ENCODE measurements around the gene PAFAH2. TPM values are rescaled to one million over a fixed set of nuclear protein-coding genes. Genes with fewer than 3 reads are reported as not detected.

The PAFAH2 gene
- total and polyA plus RNA-seq, 2 of the 13 experiments (the other 11 are each of a cell fraction or from before 2014, with no cell fraction given): 6.9 to 9.4 TPM

DNA sequence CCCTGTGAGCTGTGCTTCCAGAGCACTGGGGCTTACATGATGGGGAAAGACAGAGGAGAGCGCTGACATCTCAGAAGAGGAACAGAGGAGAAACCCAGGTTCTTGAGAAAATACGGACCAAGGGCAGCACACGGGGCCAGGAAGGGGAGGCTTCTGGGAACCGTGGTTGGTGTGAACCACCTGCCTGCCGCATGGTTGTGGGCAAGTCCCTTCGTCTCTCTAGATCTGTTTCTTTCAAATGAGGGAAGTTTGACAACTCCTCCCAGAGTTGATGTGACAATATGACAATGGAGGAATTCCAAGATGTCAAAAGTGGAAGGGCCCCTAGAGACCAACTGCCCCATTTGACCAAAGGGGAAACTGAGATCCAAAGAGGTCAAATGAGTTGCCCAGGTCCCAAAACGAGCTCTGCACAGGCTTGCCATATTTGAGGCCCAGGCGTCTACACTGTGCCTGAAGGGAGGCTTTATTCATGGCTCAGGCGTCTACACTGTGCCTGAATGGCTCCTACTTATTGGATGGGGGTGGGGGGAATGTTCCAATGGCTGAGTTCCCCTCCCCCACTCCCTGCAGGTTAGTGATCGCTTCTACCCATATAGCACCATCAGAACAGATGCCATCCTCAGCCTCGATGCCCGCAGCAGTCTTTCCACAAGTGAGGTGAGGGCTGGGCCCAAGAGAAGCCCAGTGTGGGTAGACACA, 34.9 kb upstream of the PAFAH2 start:
- in situ Hi-C loops (cut with HindIII; ENCODE audit: extremely low pct_ligation_motif_present, low pct_unique_long_range_greater_than_20kb) (no loop called here), intact Hi-C loops (cut with micrococcal nuclease; ENCODE audit: unreplicated experiment) (no loop called here)
- ChIA-PET POLR2A (no interaction called here), CTCF (ENCODE audit: low intra/inter-chr PET ratio, low total read pairs) (no interaction called here)
- no peak overlapping the region for H2AFZ ChIP-seq (ENCODE audit: low read length)
- H3K4me1 ChIP-seq (ENCODE audit: insufficient read depth, low read length): peaks cover 55% of the 10 kb centered on the region
- ATAC-seq (no peak), FAIRE-seq (no peak), DNase-seq (ENCODE audit: low spot score) (no peak)
- H3K79me2 ChIP-seq (ENCODE audit: insufficient read depth, low read length): no peaks in the 10 kb centered on the region
- peaks cover 0 to 27% of the 10 kb centered on the region in 2 experiments; a peak in 4 of 5 replicates for H3K27me3 ChIP-seq (ENCODE audit: control insufficient read depth in 1 of 2, insufficient read depth in 2 of 2, low read length in 2 of 2)
- no peaks in the 10 kb centered on the region for H4K20me1 ChIP-seq (ENCODE audit: insufficient read depth, low read length)
- H3K9ac ChIP-seq (ENCODE audit: insufficient read depth, low read depth, low read length): no peak overlapping the region
- H3K4me3 ChIP-seq (replicated peaks in 1 of 3; ENCODE audit: insufficient read depth in 1 of 3, low read depth in 2 of 3, low read length in 3 of 3): no peak overlapping the region
- WGBS (ENCODE audit: low lambda C conversion rate): 37% methylated on average over 11 of the region's 12 CpGs
- H3K9me3 ChIP-seq (ENCODE audit: low read length): no peaks in the 10 kb centered on the region
- no peak overlapping the region for H3K4me2 ChIP-seq (ENCODE audit: low read depth, low read length)
- BruUV-seq (replicated peaks): no TSS peak
- H3K27ac ChIP-seq (ENCODE audit: extremely low read length, insufficient read depth, low read length): no peak overlapping the region
- TF ChIP-seq NFATC3 (CRISPR knock-in tag; IDR thresholded peaks at IDR 0.05) (no peak), ETV6 (CRISPR knock-in tag; conservative IDR thresholded peaks at IDR 0.05) (no peak), ESRRA (CRISPR knock-in tag; IDR thresholded peaks at IDR 0.05; ENCODE audit: low read depth) (no peak), ZNF337 (CRISPR knock-in tag; IDR thresholded peaks at IDR 0.05; ENCODE audit: borderline replicate concordance, low read depth) (no peak), RFX3 (CRISPR knock-in tag; IDR thresholded peaks at IDR 0.05) (no peak), SALL2 (CRISPR knock-in tag; IDR thresholded peaks at IDR 0.05) (no peak), MZF1 (CRISPR knock-in tag; IDR thresholded peaks at IDR 0.05; ENCODE audit: borderline replicate concordance) (no peak), STAT5B (CRISPR knock-in tag; IDR thresholded peaks at IDR 0.05) (no peak), ZNF772 (CRISPR knock-in tag; IDR thresholded peaks at IDR 0.05) (no peak)
- TF ChIP-seq, protein P1, sequence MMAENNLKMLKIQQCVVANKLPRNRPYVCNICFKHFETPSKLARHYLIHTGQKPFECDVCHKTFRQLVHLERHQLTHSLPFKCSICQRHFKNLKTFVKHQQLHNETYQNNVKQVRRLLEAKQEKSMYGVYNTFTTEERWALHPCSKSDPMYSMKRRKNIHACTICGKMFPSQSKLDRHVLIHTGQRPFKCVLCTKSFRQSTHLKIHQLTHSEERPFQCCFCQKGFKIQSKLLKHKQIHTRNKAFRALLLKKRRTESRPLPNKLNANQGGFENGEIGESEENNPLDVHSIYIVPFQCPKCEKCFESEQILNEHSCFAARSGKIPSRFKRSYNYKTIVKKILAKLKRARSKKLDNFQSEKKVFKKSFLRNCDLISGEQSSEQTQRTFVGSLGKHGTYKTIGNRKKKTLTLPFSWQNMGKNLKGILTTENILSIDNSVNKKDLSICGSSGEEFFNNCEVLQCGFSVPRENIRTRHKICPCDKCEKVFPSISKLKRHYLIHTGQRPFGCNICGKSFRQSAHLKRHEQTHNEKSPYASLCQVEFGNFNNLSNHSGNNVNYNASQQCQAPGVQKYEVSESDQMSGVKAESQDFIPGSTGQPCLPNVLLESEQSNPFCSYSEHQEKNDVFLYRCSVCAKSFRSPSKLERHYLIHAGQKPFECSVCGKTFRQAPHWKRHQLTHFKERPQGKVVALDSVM (CRISPR knock-in tag; IDR thresholded peaks at IDR 0.05): no peak
- TF ChIP-seq, protein P2, sequence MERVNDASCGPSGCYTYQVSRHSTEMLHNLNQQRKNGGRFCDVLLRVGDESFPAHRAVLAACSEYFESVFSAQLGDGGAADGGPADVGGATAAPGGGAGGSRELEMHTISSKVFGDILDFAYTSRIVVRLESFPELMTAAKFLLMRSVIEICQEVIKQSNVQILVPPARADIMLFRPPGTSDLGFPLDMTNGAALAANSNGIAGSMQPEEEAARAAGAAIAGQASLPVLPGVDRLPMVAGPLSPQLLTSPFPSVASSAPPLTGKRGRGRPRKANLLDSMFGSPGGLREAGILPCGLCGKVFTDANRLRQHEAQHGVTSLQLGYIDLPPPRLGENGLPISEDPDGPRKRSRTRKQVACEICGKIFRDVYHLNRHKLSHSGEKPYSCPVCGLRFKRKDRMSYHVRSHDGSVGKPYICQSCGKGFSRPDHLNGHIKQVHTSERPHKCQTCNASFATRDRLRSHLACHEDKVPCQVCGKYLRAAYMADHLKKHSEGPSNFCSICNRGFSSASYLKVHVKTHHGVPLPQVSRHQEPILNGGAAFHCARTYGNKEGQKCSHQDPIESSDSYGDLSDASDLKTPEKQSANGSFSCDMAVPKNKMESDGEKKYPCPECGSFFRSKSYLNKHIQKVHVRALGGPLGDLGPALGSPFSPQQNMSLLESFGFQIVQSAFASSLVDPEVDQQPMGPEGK (CRISPR knock-in tag; IDR thresholded peaks at IDR 0.05): no peak
- TF ChIP-seq, protein P3, sequence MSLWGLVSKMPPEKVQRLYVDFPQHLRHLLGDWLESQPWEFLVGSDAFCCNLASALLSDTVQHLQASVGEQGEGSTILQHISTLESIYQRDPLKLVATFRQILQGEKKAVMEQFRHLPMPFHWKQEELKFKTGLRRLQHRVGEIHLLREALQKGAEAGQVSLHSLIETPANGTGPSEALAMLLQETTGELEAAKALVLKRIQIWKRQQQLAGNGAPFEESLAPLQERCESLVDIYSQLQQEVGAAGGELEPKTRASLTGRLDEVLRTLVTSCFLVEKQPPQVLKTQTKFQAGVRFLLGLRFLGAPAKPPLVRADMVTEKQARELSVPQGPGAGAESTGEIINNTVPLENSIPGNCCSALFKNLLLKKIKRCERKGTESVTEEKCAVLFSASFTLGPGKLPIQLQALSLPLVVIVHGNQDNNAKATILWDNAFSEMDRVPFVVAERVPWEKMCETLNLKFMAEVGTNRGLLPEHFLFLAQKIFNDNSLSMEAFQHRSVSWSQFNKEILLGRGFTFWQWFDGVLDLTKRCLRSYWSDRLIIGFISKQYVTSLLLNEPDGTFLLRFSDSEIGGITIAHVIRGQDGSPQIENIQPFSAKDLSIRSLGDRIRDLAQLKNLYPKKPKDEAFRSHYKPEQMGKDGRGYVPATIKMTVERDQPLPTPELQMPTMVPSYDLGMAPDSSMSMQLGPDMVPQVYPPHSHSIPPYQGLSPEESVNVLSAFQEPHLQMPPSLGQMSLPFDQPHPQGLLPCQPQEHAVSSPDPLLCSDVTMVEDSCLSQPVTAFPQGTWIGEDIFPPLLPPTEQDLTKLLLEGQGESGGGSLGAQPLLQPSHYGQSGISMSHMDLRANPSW (CRISPR knock-in tag; IDR thresholded peaks at IDR 0.05; ENCODE audit: borderline replicate concordance): no peak
- no peaks in the 10 kb centered on the region for H3K36me3 ChIP-seq (replicated peaks in 1 of 2; ENCODE audit: control insufficient read depth in 1 of 2, insufficient read depth in 2 of 2, low read length in 2 of 2)
